ENCODE data around the gene TMUB1. TPM values are rescaled to one million over a fixed set of nuclear protein-coding genes. Genes with fewer than 3 reads are reported as not detected.

The TMUB1 gene
- total and polyA plus RNA-seq, 2 donors (not counting 3 experiments of a cell fraction or from before 2014, with no cell fraction given): 41.3 to 45.3 TPM

DNA sequence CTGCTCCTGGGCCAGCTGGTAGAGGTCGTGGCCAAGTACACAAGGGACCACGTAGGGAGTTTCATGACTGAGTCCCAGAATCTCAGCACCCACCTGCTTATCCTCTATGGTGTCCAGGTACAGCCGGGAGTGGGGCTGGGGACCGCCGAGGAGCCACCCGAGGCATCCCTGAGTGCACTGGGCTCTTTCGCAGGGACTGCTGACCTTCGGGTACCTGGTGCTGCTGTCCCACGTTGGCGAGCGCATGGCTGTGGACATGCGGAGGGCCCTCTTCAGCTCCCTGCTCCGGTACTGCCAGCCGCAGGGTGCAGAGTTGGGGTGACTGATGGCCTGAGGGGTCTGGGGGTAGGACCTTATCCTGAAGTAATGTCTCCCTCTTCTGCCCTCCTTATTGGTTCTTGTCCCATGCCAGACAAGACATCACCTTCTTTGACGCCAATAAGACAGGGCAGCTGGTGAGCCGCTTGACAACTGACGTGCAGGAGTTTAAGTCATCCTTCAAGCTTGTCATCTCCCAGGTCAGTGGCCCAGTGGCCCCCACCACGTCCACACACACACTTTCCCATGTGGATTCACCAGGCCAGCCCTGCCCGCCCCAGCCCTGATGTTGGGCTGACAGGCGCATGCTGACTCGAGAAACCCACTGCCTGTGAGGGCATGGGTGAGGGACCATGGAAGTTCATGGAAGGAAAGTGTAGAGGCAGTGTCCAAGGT, 48.8 kb downstream of the TMUB1 start:
- dilution Hi-C loops (cut with MboI; ENCODE audit: extremely low pct_ligation_motif_present, low sequenced_read_pairs) (no loop called here), intact Hi-C loops (cut with micrococcal nuclease) (no loop called here)
- no peaks in the 10 kb centered on the region for H4K20me1 ChIP-seq (replicated peaks; ENCODE audit: control insufficient read depth, extremely low read depth, insufficient read depth, low read length)
- no peak for DNase-seq (ENCODE audit: low read depth, low spot score)
- no peak overlapping the region for H3K9ac ChIP-seq (replicated peaks; ENCODE audit: extremely low read depth, insufficient read depth, low read length)
- CTCF ChIA-PET: interaction anchor here (1.7 kb wide), 1 partner anchor 89 kb away, joined by 5 read pairs; no protein-coding TSS in a partner anchor
- no peak overlapping the region for H3K4me2 ChIP-seq (ENCODE audit: insufficient read depth, low read length)
- no peak overlapping the region for H3K27ac ChIP-seq (ENCODE audit: insufficient read depth, low read depth, low read length)
- no peaks in the 10 kb centered on the region for H3K9me1 ChIP-seq (replicated peaks; ENCODE audit: control insufficient read depth, extremely low read depth, insufficient read depth, low read length)
- peaks cover 15% of the 10 kb centered on the region for H3K4me1 ChIP-seq (ENCODE audit: control insufficient read depth, extremely low read depth, insufficient read depth, low read length)
- POLR2A ChIA-PET: no interaction called here
- no peak overlapping the region for H2AFZ ChIP-seq (ENCODE audit: low read depth, low read length)
- TF ChIP-seq FOS (IDR thresholded peaks at IDR 0.05; ENCODE audit: borderline replicate concordance, insufficient read depth, low read length): no peak
- no peak for TF ChIP-seq EZH2 (IDR thresholded peaks at IDR 0.05; ENCODE audit: borderline replicate concordance, low read depth, low read length, severe bottlenecking)
- no peak for TF ChIP-seq GATA2 (IDR thresholded peaks at IDR 0.05; ENCODE audit: insufficient read depth, insufficient read length, low read depth, low read length)
- no peaks in the 10 kb centered on the region for H3K79me2 ChIP-seq (ENCODE audit: control insufficient read depth, insufficient read depth, low read length)
- FAIRE-seq: no peak
- H3K4me3 ChIP-seq (replicated peaks in 1 of 3; ENCODE audit: insufficient read depth in 1 of 3, low read depth in 1 of 3, low read length in 3 of 3): no peak overlapping the region
- H3K36me3 ChIP-seq (ENCODE audit: control insufficient read depth in 2 of 2, extremely low read depth in 1 of 2, insufficient read depth in 2 of 2, low read length in 2 of 2): peaks cover 0 to 17% of the 10 kb centered on the region in 2 experiments
- no TSS peak for BruUV-seq (replicated peaks)
- H3K27me3 ChIP-seq (ENCODE audit: control insufficient read depth in 2 of 2, insufficient read depth in 2 of 2, low read length in 2 of 2): no peaks in the 10 kb centered on the region
- no peaks in the 10 kb centered on the region for H3K9me3 ChIP-seq (replicated peaks; ENCODE audit: control insufficient read depth, insufficient read depth, low read length)

DNA sequence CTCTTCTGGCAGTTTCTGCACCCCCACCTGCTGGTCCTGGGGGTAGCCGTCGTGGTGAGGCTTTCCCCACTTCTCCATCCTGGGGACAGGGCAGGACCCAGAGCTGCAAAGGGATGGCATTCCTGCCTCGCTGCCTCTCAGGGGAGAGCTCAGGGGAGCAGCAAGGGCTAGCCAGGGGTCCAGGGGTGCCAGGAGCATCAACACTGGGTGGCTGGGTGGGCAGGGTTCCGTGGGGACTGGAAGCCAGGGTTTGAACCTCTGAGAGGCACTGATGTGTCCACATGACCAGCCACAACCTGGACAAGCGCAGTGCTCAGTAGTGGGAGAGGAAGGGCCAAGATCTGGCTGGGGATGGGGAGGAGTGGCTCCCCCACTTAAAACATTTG, 49.4 kb downstream of the TMUB1 start:
- H2AFZ ChIP-seq (ENCODE audit: low read depth, low read length): no peak overlapping the region
- no peaks in the 10 kb centered on the region for H4K20me1 ChIP-seq (replicated peaks; ENCODE audit: control insufficient read depth, extremely low read depth, insufficient read depth, low read length)
- TF ChIP-seq, protein P1, sequence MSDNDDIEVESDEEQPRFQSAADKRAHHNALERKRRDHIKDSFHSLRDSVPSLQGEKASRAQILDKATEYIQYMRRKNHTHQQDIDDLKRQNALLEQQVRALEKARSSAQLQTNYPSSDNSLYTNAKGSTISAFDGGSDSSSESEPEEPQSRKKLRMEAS (IDR thresholded peaks at IDR 0.05; ENCODE audit: insufficient read depth, insufficient read length): no peak
- TF ChIP-seq EZH2 (IDR thresholded peaks at IDR 0.05; ENCODE audit: borderline replicate concordance, low read depth, low read length, severe bottlenecking) (no peak), FOS (IDR thresholded peaks at IDR 0.05; ENCODE audit: borderline replicate concordance, insufficient read depth, low read length) (no peak), MYC (IDR thresholded peaks at IDR 0.05; ENCODE audit: low read depth, low read length) (no peak), POLR2AphosphoS5 (IDR thresholded peaks at IDR 0.05; ENCODE audit: insufficient read depth, low read depth, low read length) (no peak), GATA2 (IDR thresholded peaks at IDR 0.05; ENCODE audit: insufficient read depth, insufficient read length, low read depth, low read length) (no peak), CTCF (IDR thresholded peaks at IDR 0.05; ENCODE audit: extremely low read depth in 1 of 2, insufficient read depth in 1 of 2, low read depth in 1 of 2, low read length in 2 of 2) (no peak), JUN (IDR thresholded peaks at IDR 0.05; ENCODE audit: borderline replicate concordance, insufficient read depth, insufficient read length, low read depth) (no peak)
- peaks cover 0 to 17% of the 10 kb centered on the region in 2 experiments for H3K36me3 ChIP-seq (ENCODE audit: control insufficient read depth in 2 of 2, extremely low read depth in 1 of 2, insufficient read depth in 2 of 2, low read length in 2 of 2)
- H3K4me2 ChIP-seq (ENCODE audit: insufficient read depth, low read length): no peak overlapping the region
- DNase-seq (ENCODE audit: low read depth, low spot score) (no peak), FAIRE-seq (no peak)
- intact Hi-C loops (cut with micrococcal nuclease): no loop called here
- no TSS peak for BruUV-seq (replicated peaks)
- no peaks in the 10 kb centered on the region for H3K79me2 ChIP-seq (ENCODE audit: control insufficient read depth, insufficient read depth, low read length)
- peaks cover 13% of the 10 kb centered on the region for H3K4me1 ChIP-seq (ENCODE audit: control insufficient read depth, extremely low read depth, insufficient read depth, low read length)
- H3K27me3 ChIP-seq (ENCODE audit: control insufficient read depth in 2 of 2, insufficient read depth in 2 of 2, low read length in 2 of 2): no peaks in the 10 kb centered on the region
- ChIA-PET POLR2A (no interaction called here), CTCF (interaction anchor here (1.7 kb wide), 1 partner anchor 90 kb away, joined by 5 read pairs; no protein-coding TSS in a partner anchor)
- H3K4me3 ChIP-seq (replicated peaks in 1 of 3; ENCODE audit: insufficient read depth in 1 of 3, low read depth in 1 of 3, low read length in 3 of 3): no peak overlapping the region
- H3K9me3 ChIP-seq (replicated peaks; ENCODE audit: control insufficient read depth, insufficient read depth, low read length): no peaks in the 10 kb centered on the region
- H3K9me1 ChIP-seq (replicated peaks; ENCODE audit: control insufficient read depth, extremely low read depth, insufficient read depth, low read length): no peaks in the 10 kb centered on the region
- H3K9ac ChIP-seq (replicated peaks; ENCODE audit: extremely low read depth, insufficient read depth, low read length): no peak overlapping the region
- no peak overlapping the region for H3K27ac ChIP-seq (ENCODE audit: insufficient read depth, low read depth, low read length)
- dilution Hi-C loops (cut with MboI; ENCODE audit: extremely low pct_ligation_motif_present, low sequenced_read_pairs): no loop called here

Measured in endothelial cell of umbilical vein (primary cell).